Measurements from ENCODE around the gene PLPP3.

Gene PLPP3

GRCh38 chr1:56547977-56548376 is 31.4 kb downstream of the PLPP3 start:
- DNase-seq (ENCODE audit: low read depth): no peak

DNA sequence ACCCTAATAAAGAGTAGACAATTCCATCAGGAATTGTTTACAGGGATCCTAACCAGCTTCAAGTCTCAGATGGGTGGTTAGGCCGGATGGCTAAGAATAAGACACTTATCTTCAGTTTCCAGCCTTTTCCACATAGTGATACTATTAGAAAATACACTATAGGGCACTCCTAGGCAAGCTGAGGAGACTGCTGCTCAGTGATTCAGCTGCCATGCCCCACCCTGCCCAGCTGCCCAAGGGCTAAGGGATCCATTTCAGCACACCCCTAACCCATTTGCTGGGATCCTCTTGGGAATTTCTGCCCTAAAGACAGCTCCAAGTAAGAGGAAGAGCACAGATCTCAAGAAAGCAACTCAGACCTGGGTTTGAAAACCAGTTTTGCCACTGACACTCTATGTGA is 31.9 kb downstream of the PLPP3 start:
- no peak for DNase-seq (ENCODE audit: low read depth)

DNA sequence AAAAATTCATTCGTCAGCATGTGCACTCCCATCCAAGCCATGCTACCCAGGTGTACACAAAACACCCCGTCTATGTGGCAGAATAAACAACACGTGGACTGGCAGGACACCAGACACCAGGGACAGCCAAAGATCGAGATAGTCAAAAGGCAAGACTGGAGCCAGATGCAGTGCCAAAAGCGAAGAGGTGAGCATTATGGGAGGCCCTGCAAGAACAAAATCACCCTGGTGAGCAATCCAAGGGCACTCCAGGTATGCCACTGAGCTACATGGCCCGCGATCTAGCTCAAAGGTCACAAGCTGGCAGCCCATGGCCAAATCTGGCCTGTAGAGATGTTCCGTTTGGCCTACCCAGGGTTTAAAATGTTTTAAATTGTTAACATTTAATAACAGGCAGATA is 33.7 kb downstream of the PLPP3 start:
- no peak for DNase-seq (ENCODE audit: low read depth)

DNA sequence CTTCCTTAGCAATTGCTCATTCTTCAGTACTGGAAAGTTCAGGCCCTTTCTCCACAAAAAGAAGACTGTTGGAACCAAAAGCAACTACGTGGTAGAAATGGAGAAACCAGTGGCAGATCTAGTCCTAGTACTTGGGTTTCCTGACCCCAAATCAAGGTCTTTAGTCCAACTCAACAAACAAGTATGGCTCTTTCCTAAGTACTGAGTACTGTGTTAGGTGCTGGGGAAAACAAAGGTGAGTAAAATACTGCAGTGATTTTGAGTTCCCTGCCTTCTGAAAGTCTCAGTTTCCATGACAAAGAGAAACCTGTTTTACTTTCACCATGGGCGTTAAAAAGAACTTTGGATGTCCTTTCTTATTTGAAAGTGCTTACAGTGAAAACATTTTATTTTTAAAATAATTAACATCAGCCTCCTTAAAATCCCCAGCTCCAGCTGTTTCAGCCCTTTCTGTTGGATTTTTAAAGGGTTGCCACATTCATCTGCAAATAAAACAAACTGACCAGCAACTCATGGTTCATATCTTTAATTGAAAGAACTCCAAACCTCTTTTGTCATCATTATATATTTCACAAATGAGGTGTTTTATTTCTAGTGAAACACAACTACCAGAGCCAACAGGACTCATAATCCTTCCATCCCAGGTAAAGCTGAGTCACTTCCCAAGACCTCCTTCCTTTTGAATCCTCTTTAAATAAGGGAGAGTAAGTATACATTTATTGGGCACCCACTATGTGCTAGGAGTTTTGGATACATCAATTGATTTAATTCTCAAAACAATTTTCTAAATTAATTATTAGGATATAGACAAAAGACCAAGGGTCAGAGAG is 35.4 kb downstream of the PLPP3 start:
- DNase-seq (ENCODE audit: low read depth): no peak

DNA sequence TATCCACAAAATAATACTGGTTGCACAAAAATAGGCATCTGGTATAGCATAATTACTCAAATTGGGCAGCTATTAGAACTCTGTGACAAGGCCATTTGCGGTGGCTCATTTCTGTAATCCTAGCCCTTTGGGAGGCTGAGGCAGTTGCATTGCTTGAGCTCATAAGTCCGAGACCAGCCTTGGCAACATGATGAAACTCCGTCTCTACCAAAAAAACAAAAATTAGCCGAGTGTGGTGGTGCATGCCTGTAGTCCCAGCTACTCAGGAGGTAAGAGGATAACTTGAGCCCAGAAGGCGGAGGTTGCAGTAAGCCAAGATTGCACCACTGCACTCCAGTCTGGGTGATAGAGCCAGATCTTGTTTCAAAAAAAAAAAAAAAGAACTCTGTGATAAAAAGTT is 36.7 kb downstream of the PLPP3 start:
- DNase-seq (ENCODE audit: low read depth): no peak

- DNase-seq (ENCODE audit: low read depth): no peak
These were observed 38.0 kb downstream of the PLPP3 start for GRCh38 chr1:56541408-56541807.

DNA sequence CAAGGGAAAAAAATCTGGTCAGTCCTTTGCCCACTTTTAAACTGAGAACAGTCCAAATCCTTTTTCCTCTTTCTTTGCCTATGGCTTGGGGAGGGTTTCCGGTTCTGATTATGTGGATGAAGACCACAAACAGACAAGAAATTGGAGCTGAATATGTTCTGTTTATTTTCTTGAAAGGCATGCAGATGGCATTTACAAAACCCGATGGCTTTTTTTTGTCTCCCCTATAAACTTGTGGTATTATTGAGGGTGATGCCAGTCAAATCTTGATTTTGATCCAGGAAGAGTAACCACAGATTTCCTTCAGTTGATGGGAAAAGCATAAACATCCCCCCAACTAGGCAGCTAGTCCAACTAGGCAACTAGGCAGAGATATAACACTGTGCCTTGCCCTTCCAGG is 38.9 kb downstream of the PLPP3 start:
- DNase-seq (ENCODE audit: low read depth): no peak

- no peak for DNase-seq (ENCODE audit: low read depth)
These were observed 39.8 kb downstream of the PLPP3 start for GRCh38 chr1:56539520-56539931.

DNA sequence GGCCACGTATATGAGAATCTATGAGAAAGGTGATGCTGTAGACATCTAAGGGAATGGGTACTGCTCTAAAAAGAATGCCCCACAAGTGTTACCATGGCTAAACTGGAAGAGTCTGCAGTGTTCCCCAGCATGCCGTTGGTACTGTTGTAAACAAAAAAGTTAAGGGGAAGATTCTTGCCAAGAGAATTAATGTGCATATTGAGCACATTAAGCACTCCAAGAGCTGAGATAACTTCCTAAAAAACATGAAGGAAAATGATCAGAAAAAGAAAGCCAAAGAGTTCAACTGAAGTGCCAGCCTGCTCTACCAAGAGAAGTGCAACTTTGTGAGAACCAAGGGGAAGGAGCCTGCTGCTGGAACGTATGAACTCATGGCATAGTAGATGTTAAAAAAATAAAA is 40.8 kb downstream of the PLPP3 start:
- no peak for DNase-seq (ENCODE audit: low read depth)

GRCh38 chr1:56537660-56538059 is 41.7 kb downstream of the PLPP3 start:
- DNase-seq (ENCODE audit: low read depth): no peak

- DNase-seq (ENCODE audit: low read depth): no peak
These were observed 43.4 kb downstream of the PLPP3 start for GRCh38 chr1:56535939-56536338.

DNA sequence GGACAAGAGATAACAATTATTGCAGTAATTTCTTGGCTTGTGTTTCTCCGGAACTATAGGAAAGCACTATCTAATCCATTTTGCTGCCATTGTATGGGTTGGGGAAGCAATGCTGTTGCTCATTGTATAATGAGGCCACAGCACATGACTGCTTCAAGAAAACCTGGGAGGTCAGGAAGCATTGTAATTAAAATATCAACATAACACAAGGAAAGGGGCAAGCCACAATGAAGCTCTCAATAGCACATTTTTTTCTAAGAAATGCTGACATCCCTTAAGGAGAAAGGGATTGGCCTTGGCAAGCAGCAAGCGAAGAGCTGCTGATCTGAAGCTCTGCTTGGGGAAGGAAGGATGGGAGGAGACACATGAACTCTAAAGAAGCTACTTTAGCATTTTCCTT is 44.0 kb downstream of the PLPP3 start:
- DNase-seq (ENCODE audit: low read depth): no peak

- DNase-seq (ENCODE audit: low read depth): no peak
These were observed 45.2 kb downstream of the PLPP3 start for GRCh38 chr1:56534130-56534651.

- no peak for DNase-seq (ENCODE audit: low read depth)
These were observed 45.7 kb downstream of the PLPP3 start for GRCh38 chr1:56533621-56534020.

GRCh38 chr1:56533197-56533596 is 46.2 kb downstream of the PLPP3 start:
- no peak for DNase-seq (ENCODE audit: low read depth)

DNA sequence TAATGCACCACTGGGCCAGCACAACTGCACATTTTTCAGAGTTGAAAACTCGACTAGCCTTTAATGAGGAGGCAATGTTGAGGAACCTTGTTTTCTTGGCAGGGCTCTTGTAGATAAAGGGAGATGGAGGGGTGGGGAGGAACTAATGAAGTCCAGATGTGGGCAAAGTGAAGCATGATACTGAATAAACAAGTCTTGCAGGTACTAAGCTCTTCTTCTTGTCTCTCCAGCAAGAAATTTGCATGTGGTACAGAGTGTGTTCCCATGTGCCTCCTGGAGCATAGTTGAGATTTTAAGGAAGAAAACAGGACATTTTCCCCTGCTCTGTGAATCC is 47.0 kb downstream of the PLPP3 start:
- no peak for DNase-seq (ENCODE audit: low read depth)

- DNase-seq (ENCODE audit: low read depth): no peak
These were observed 47.6 kb downstream of the PLPP3 start for GRCh38 chr1:56531624-56532349.

DNA sequence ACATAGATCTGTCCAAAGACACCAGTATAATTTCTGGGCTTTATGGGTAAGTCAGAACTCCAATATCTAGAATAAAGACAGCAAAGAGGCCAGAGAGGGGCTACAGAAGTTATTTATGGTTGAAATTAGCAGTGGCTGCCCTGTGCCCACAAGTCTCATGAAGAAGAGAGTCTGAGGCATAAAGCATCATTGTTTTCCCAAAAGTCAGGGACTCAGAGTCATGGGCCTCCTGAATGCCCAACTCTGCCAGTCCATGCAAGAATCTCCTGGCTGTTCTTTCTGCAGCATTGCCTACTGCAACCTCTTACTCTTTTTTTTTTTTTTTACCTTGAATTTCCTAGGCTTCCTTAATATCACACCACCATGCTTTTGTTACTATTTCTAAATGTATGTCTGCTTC is 49.6 kb downstream of the PLPP3 start:
- no peak for DNase-seq (ENCODE audit: low read depth)

- DNase-seq (ENCODE audit: low read depth): no peak
These were observed 51.6 kb downstream of the PLPP3 start for GRCh38 chr1:56527548-56528302.

- DNase-seq (ENCODE audit: low read depth): no peak
These were observed 52.7 kb downstream of the PLPP3 start for GRCh38 chr1:56526571-56527174.

GRCh38 chr1:56525489-56526041 is 53.8 kb downstream of the PLPP3 start:
- DNase-seq (ENCODE audit: low read depth): no peak

- DNase-seq (ENCODE audit: low read depth): no peak
These were observed 55.1 kb downstream of the PLPP3 start for GRCh38 chr1:56524263-56524662.

Data from non-pigmented ciliary epithelial cell (primary cell).